VCaP (cell line): ENCODE data around the gene PRCP.

Experiments
- H3K27ac ChIP-seq: fragments of 450-650 bp; 2 replicates; pipeline ENCODE4 v1.5.1; 2017
- CTCF ChIP-seq: fragments of 450-650 bp; conservative IDR thresholded peaks from 2 replicates; pipeline ENCODE4 v1.5.1; 2017; ENCODE audit warnings: mild to moderate bottlenecking, moderate library complexity

PRCP gene

GRCh38 chr11:82896183-82896582 lies 4.0 kb downstream of the PRCP start:
- no peak for TF ChIP-seq CTCF
- no peak overlapping the region for H3K27ac ChIP-seq

- no peak for TF ChIP-seq CTCF
- H3K27ac ChIP-seq = no peak overlapping the region
Observed at GRCh38 chr11:82895437-82896091, 4.7 kb downstream of the PRCP start.

GRCh38 chr11:82892611-82893169 lies 7.5 kb downstream of the PRCP start:
- no peak for TF ChIP-seq CTCF
- H3K27ac ChIP-seq = no peak overlapping the region

GRCh38 chr11:82890936-82891335 lies 9.3 kb downstream of the PRCP start:
- H3K27ac ChIP-seq = no peak overlapping the region
- no peak for TF ChIP-seq CTCF

- H3K27ac ChIP-seq = no peak overlapping the region
- TF ChIP-seq CTCF = no peak
Observed at GRCh38 chr11:82890002-82890341, 10.3 kb downstream of the PRCP start.

GRCh38 chr11:82889133-82890001 lies 10.9 kb downstream of the PRCP start:
- no peak overlapping the region for H3K27ac ChIP-seq
- TF ChIP-seq CTCF = no peak

- no peak for TF ChIP-seq CTCF
- no peak overlapping the region for H3K27ac ChIP-seq
Observed at GRCh38 chr11:82883853-82884252, 16.4 kb downstream of the PRCP start.
